B cell (primary cell): ENCODE results near the gene EBF3. TPM values are rescaled to one million over a fixed set of nuclear protein-coding genes. Genes with fewer than 3 reads are reported as not detected.
A peak's percentile ranks its signal among the peaks of the same experiment; 100 is the strongest.

Experiments
- ATAC-seq: fragments of 200-7000 bp; cut with Tn5 transposase; one replicate; pipeline ENCODE4 v1.10.0; 2021; ENCODE audit warnings: low read depth, mild to moderate bottlenecking, moderate number of reproducible peaks, moderate library complexity
- CTCF ChIA-PET: fragments of 350-600 bp; sonication (Branson Sonifier 250); formaldehyde crosslinking; loops from one replicate; lab custom pipeline; 2021; ENCODE audit warnings: antibody characterized with exemption, inconsistent platforms; lab: Charles Lee
- POLR2A ChIA-PET: fragments of 350-600 bp; sonication (Branson Sonifier 250); formaldehyde crosslinking; loops from one replicate; lab custom pipeline; 2021; ENCODE audit warnings: antibody characterized with exemption; lab: Charles Lee
- DNase-seq: peaks from one replicate; pipeline ENCODE4 v3.0.0; 2013
- H2AFZ ChIP-seq: 2 replicates; pipeline ENCODE4 v1.6.1; 2012; ENCODE audit warnings: mild to moderate bottlenecking, low read depth, low read length; ENCODE audit not compliant: insufficient read depth, poor library complexity, severe bottlenecking
- H3K27ac ChIP-seq, 2 donors: 1 replicate in 1 of 2; 2 replicates in 1 of 2; pipeline ENCODE4 v1.5.1; 2012 to 2013; ENCODE audit warnings: low read length in 2 of 2, mild to moderate bottlenecking in 2 of 2, moderate library complexity in 1 of 2
- H3K27me3 ChIP-seq, 4 experiments: fragments of 200-600 bp in 1 of 4; sonication (generic) in 1 of 4; replicated peaks in 1 of 4; 1 replicate in 2 of 4; 2 replicates in 2 of 4; pipeline versions ENCODE4 v1.6.1 to v1.7.0; 2013 to 2016; ENCODE audit warnings: low read length in 3 of 4, mild to moderate bottlenecking in 2 of 4, mixed read lengths in 1 of 4, moderate library complexity in 1 of 4; ENCODE audit not compliant: insufficient read depth in 4 of 4, control insufficient read depth in 3 of 4; ENCODE audit errors: control extremely low read depth in 1 of 4
- H3K36me3 ChIP-seq, 2 experiments: replicated peaks in 1 of 2; 1 replicate in 1 of 2; 2 replicates in 1 of 2; pipeline versions ENCODE4 v1.6.1 to v1.7.1; 2013; ENCODE audit warnings: low read length in 1 of 2; ENCODE audit not compliant: insufficient read depth in 2 of 2, control insufficient read depth in 1 of 2; ENCODE audit errors: control extremely low read depth in 1 of 2, extremely low read depth in 1 of 2
- H3K4me1 ChIP-seq, 2 donors: fragments of 200-600 bp in 1 of 2; sonication (generic) in 1 of 2; 1 replicate in 1 of 2; 2 replicates in 1 of 2; pipeline versions ENCODE4 v1.5.1 to v1.6.1; 2013 to 2017; ENCODE audit warnings: low read length in 2 of 2; ENCODE audit not compliant: control insufficient read depth in 2 of 2, insufficient read depth in 2 of 2
- H3K4me2 ChIP-seq: replicated peaks from 2 replicates; pipeline ENCODE3; 2012; ENCODE audit warnings: mild to moderate bottlenecking, low read depth, low read length; ENCODE audit not compliant: poor library complexity, severe bottlenecking
- H3K4me3 ChIP-seq, 5 experiments: fragments of 200-600 bp in 1 of 5; sonication (generic) in 1 of 5; 1 replicate in 3 of 5; 2 replicates in 2 of 5; pipeline versions ENCODE4 v1.5.1 to v1.7.0; 2011 to 2016; ENCODE audit warnings: low read length in 4 of 5, mild to moderate bottlenecking in 4 of 5, low read depth in 2 of 5, control low read depth in 1 of 5, moderate library complexity in 1 of 5; ENCODE audit not compliant: insufficient read depth in 1 of 5; ENCODE audit errors: control extremely low read depth in 1 of 5, extremely low read depth in 1 of 5
- H3K79me2 ChIP-seq: fragments of 200-600 bp; sonication (generic); one replicate; pipeline ENCODE4 v1.6.0; 2016; ENCODE audit warnings: low read length; ENCODE audit not compliant: control insufficient read depth, insufficient read depth
- H3K9ac ChIP-seq: fragments of 200-600 bp; sonication (generic); 2 replicates; pipeline ENCODE4 v1.6.1; 2017; ENCODE audit warnings: mild to moderate bottlenecking, low read length, moderate library complexity
- H3K9me3 ChIP-seq, 3 donors: one replicate each; pipeline versions ENCODE4 v1.6.1 to v1.7.1; 2013; ENCODE audit warnings: low read length in 2 of 3; ENCODE audit not compliant: control insufficient read depth in 2 of 3, insufficient read depth in 1 of 3; ENCODE audit errors: control extremely low read depth in 1 of 3
- H4K20me1 ChIP-seq: 2 replicates; pipeline ENCODE4 v1.6.0; 2012; ENCODE audit warnings: mild to moderate bottlenecking, low read length; ENCODE audit not compliant: insufficient read depth, control insufficient read depth, poor library complexity, severe bottlenecking
- H3K27ac Mint-ChIP-seq: one replicate; pipeline ENCODE4 v1.8.0; 2021; ENCODE audit warnings: mixed read lengths
- H3K27me3 Mint-ChIP-seq: one replicate; pipeline ENCODE4 v1.8.0; 2021; ENCODE audit warnings: mixed read lengths
- H3K4me1 Mint-ChIP-seq: one replicate; pipeline ENCODE4 v1.8.0; 2021; ENCODE audit warnings: mixed read lengths
- H3K4me3 Mint-ChIP-seq: one replicate; pipeline ENCODE4 v1.8.0; 2021; ENCODE audit warnings: mixed read lengths
- H3K9me3 Mint-ChIP-seq: one replicate; pipeline ENCODE4 v1.8.0; 2022; ENCODE audit warnings: mixed read lengths; ENCODE audit not compliant: insufficient read depth
- EZH2 ChIP-seq: IDR thresholded peaks from 2 replicates; pipeline ENCODE4 v1.6.1; 2012; ENCODE audit warnings: borderline replicate concordance, low read depth, mild to moderate bottlenecking, moderate library complexity, low read length; ENCODE audit not compliant: insufficient read depth, poor library complexity, severe bottlenecking
- WGBS: methylation state at CpG from one replicate; pipeline ENCODE4 v1.1.5; 2013; ENCODE audit warnings: missing lambda C conversion rate; ENCODE audit not compliant: insufficient coverage; 5-methylcytosine and 5-hydroxymethylcytosine counted together
- intact Hi-C: fragments of 100-400 bp; cut with micrococcal nuclease; formaldehyde crosslinking; loops from one replicate; pipeline ENCODE4 v1.10.0; 2022
- polyA plus RNA-seq: library from polyadenylated mRNA; depleted of rRNA; stranded (reverse); fragments of >200 nt; gene quantifications from 2 replicates; pipeline ENCODE4 v1.2.3, GENCODE V29; 2012
- total RNA-seq, 2 donors: library from RNA; stranded (reverse); fragments of 120-200 nt in 1 of 2; gene quantifications; 1 replicate in 1 of 2; 2 replicates in 1 of 2; pipeline versions ENCODE4 v1.2.3 to v1.2.4, GENCODE V29; 2013 to 2022
- TF ChIP-seq, protein P1 (sequence below): fragments of 200-600 bp; IDR thresholded peaks from one replicate; pipeline ENCODE4 v1.8.0; 2022; ENCODE audit warnings: antibody characterized with exemption, mild to moderate bottlenecking

Gene EBF3
- total and polyA plus RNA-seq, 2 donors (not counting 1 experiment from before 2014, with no cell fraction given): not detected

DNA sequence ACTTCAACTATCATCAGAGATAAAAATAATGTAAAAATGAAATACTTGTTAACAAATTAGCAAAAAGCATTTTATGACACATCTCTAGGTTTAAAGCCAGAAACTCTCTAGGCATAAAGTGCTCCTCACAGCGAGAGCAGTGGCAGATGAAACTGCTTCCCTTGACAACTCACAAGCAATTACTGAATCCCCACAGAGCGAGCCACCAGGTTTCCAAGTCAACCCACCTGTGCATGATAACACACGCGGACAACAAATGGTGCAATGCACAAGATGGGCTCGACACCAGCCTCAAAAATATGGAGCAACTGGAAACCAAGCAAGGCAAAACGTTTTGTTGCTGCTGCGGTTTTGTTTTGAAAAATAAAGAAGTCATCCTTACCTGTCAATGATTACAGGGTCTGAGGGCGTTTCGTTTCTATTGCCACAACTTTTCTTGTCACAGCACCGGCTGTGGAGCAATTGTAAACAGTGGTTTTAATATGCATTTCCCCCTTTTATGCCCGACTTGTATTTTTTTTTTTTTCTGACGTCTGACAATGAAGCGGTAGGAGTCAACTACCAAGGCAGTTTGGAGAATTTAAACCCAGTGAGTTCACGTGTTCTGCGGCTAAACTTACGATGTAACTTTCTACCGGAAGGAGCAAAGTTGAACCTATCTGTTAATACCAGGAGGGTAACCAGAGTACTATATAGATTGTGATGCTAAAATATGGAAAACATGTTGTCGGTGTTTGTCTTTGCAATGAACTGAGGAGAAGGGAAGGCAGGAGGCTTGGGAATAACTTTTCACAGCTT is 7.0 kb downstream of the EBF3 start:
- Histone ChIP-seq H3K79me2 (no peaks in the 10 kb centered on the region), H3K36me3 (no peaks in the 10 kb centered on the region), H4K20me1 (no peaks in the 10 kb centered on the region), H2AFZ (no peak overlapping the region), H3K27me3 (peaks cover 5 to 62% (median 48%) of the 10 kb centered on the region in 4 experiments), H3K9me3 (peaks cover 0 to 19% (median 5%) of the 10 kb centered on the region in 3 donors), H3K27ac (no peak overlapping the region), H3K4me2 (no peak overlapping the region), H3K9ac (no peak overlapping the region), H3K4me3 (no peak overlapping the region), H3K4me1 (peaks cover 11 to 31% of the 10 kb centered on the region in 2 donors)
- Mint-ChIP-seq H3K4me3 (no peak overlapping the region), H3K4me1 (peaks cover 10% of the 10 kb centered on the region), H3K27ac (no peak overlapping the region), H3K9me3 (peaks cover 3% of the 10 kb centered on the region), H3K27me3 (peaks cover 64% of the 10 kb centered on the region)
- CTCF ChIA-PET: interaction anchor here (1.6 kb wide), 1 partner anchor 14 kb away, joined by 4 read pairs; no protein-coding TSS in a partner anchor
- intact Hi-C loops: loop anchor here (5.0 kb wide), 1 partner anchor 925 kb away; no protein-coding TSS in a partner anchor
- ATAC-seq (no peak), DNase-seq (peak; percentile 8)
- no peak for TF ChIP-seq EZH2
- TF ChIP-seq, protein P1, sequence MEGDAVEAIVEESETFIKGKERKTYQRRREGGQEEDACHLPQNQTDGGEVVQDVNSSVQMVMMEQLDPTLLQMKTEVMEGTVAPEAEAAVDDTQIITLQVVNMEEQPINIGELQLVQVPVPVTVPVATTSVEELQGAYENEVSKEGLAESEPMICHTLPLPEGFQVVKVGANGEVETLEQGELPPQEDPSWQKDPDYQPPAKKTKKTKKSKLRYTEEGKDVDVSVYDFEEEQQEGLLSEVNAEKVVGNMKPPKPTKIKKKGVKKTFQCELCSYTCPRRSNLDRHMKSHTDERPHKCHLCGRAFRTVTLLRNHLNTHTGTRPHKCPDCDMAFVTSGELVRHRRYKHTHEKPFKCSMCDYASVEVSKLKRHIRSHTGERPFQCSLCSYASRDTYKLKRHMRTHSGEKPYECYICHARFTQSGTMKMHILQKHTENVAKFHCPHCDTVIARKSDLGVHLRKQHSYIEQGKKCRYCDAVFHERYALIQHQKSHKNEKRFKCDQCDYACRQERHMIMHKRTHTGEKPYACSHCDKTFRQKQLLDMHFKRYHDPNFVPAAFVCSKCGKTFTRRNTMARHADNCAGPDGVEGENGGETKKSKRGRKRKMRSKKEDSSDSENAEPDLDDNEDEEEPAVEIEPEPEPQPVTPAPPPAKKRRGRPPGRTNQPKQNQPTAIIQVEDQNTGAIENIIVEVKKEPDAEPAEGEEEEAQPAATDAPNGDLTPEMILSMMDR: no peak
- 47% methylated on average over 10 of the region's 18 CpGs for WGBS
- POLR2A ChIA-PET: no interaction called here

DNA sequence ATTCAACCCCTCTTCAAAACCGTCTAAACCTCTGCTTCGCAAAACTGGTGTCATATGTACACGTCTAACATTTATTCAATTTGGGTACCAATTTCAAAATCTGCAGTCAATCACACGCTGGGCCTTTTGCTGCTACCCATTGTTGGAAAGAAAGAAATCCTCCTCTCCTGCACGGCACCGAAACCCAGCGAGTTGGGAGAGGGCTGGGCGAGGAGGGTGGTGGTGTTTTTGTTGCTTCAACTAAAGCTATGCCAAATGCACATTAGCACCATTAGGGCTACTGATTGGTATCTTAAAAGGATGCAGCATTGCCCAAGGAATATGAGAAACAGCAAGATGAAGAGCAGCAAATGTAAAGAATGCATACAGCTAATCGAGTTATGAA is 7.8 kb downstream of the EBF3 start:
- Mint-ChIP-seq H3K4me1 (peaks cover 10% of the 10 kb centered on the region), H3K4me3 (no peak overlapping the region), H3K27ac (no peak overlapping the region), H3K9me3 (peaks cover 3% of the 10 kb centered on the region), H3K27me3 (peaks cover 57% of the 10 kb centered on the region)
- ChIA-PET POLR2A (no interaction called here), CTCF (interaction anchor here (1.6 kb wide), 1 partner anchor 15 kb away, joined by 4 read pairs; no protein-coding TSS in a partner anchor)
- peaks cover 11 to 31% of the 10 kb centered on the region in 2 donors for H3K4me1 ChIP-seq
- TF ChIP-seq EZH2: no peak
- TF ChIP-seq, protein P1: no peak
- no peak overlapping the region for H3K4me2 ChIP-seq
- ATAC-seq (no peak), DNase-seq (no peak)
- no peaks in the 10 kb centered on the region for H3K79me2 ChIP-seq
- H3K4me3 ChIP-seq: no peak overlapping the region
- intact Hi-C loops: loop anchor here (5.0 kb wide), 1 partner anchor 924 kb away; no protein-coding TSS in a partner anchor
- H3K27me3 ChIP-seq: peaks cover 5 to 56% (median 41%) of the 10 kb centered on the region in 4 experiments
- no peaks in the 10 kb centered on the region for H3K36me3 ChIP-seq
- H4K20me1 ChIP-seq: no peaks in the 10 kb centered on the region
- H3K27ac ChIP-seq: no peak overlapping the region
- no peak overlapping the region for H2AFZ ChIP-seq
- peaks cover 0 to 13% (median 5%) of the 10 kb centered on the region in 3 donors for H3K9me3 ChIP-seq
- WGBS: 50% methylated on average over 4 of the region's 9 CpGs
- no peak overlapping the region for H3K9ac ChIP-seq
